Glutamatergic neuron (in vitro differentiated cells): ENCODE data around the gene DISC1. TPM values are rescaled to one million over a fixed set of nuclear protein-coding genes. Genes with fewer than 3 reads are reported as not detected.
A peak's percentile ranks its signal among the peaks of the same experiment; 100 is the strongest.

Experiments used
- DNase-seq: peaks from one replicate; pipeline ENCODE4 v3.0.0; 2022
- H3K27ac Mint-ChIP-seq: one replicate; pipeline ENCODE4 v1.8.0; 2020; ENCODE audit warnings: mild to moderate bottlenecking, mixed read lengths, inconsistent platforms; ENCODE audit not compliant: unreplicated experiment
- H3K27me3 Mint-ChIP-seq: one replicate; pipeline ENCODE4 v1.8.0; 2020; ENCODE audit warnings: mild to moderate bottlenecking, moderate library complexity, mixed read lengths, inconsistent platforms; ENCODE audit not compliant: unreplicated experiment
- H3K36me3 Mint-ChIP-seq: one replicate; pipeline ENCODE4 v1.8.0; 2020; ENCODE audit warnings: mild to moderate bottlenecking, mixed read lengths, inconsistent platforms; ENCODE audit not compliant: unreplicated experiment
- H3K4me1 Mint-ChIP-seq: one replicate; pipeline ENCODE4 v1.8.0; 2020; ENCODE audit warnings: mild to moderate bottlenecking, low read depth, mixed read lengths, inconsistent platforms; ENCODE audit not compliant: unreplicated experiment
- H3K4me3 Mint-ChIP-seq: one replicate; pipeline ENCODE4 v1.8.0; 2020; ENCODE audit warnings: mild to moderate bottlenecking, mixed read lengths, inconsistent platforms; ENCODE audit not compliant: unreplicated experiment
- H3K9me3 Mint-ChIP-seq: one replicate; pipeline ENCODE4 v1.8.0; 2020; ENCODE audit warnings: mild to moderate bottlenecking, moderate library complexity, mixed read lengths, inconsistent platforms; ENCODE audit not compliant: unreplicated experiment
- CTCF ChIP-seq: fragments of 200-600 bp; sonication (generic); IDR thresholded peaks from one replicate; pipeline ENCODE4 v1.5.0; 2021; ENCODE audit not compliant: partially characterized antibody, unreplicated experiment
- total RNA-seq: library from RNA; stranded (reverse); fragmentation: NEBNext Ultra II Directional; extraction: Animal tissue kit (Norgen Biotek cat#: 25700); gene quantifications from one replicate; pipeline ENCODE4 v1.2.1, GENCODE V29; 2021; ENCODE audit not compliant: unreplicated experiment

The DISC1 gene
- total RNA-seq, 1 donor from 2014 or later, result 9.1 TPM

GRCh38 chr1:231865331-231865730 lies 238.7 kb downstream of the DISC1 start:
- no peak for DNase-seq
- H3K4me3 Mint-ChIP-seq, result no peak overlapping the region
- H3K36me3 Mint-ChIP-seq, result peaks cover 4% of the 10 kb centered on the region
- H3K27me3 Mint-ChIP-seq, result peaks cover 2% of the 10 kb centered on the region
- H3K9me3 Mint-ChIP-seq, result peaks cover 2% of the 10 kb centered on the region
- H3K4me1 Mint-ChIP-seq, result peaks cover 12% of the 10 kb centered on the region
- H3K27ac Mint-ChIP-seq, result no peak overlapping the region
- TF ChIP-seq CTCF, result no peak

DNA sequence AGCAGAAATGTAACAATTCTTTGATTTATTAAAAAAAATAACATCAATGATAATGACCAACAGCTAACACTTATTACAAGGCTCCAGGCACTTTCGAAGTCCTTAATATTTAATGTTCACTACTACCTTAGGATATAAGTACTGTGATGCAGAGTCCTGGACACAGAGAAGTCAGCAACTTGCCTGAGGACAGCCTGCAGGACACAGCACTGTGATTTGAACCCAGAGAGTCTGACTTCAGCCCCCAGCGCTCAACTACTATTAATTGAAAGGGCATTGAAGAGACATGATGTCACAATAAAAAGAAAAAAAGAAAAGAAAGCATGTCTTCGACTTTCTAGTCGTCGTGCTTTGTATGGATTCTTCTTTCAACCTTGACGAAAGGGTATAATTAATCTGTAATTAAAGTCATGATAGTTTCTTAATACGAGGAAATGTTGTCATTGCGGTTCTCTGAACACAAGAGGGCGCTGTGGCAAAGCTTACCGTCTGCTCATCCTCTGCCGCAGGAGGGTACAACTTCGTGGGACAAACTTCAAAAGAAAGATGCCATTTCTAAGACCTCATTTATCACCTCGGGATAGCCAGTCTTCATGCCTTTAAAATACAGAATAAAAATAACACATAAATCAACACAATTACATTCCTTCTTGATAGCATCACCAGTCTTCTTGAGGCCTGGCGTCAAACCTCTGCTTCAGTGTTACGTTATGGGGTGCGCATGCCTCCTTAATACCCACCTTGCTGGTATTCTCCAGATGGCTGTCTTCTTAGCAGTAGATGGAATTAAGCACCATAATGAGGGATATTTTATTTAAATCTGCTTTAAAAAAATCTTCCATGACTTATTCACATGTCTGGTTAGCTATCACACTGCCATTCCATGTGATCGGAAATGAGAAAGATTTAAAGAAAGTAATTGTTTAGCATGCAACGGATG lies 240.1 kb downstream of the DISC1 start:
- Mint-ChIP-seq H3K27me3 (peaks cover 2% of the 10 kb centered on the region), H3K4me3 (no peak overlapping the region), H3K36me3 (peaks cover 4% of the 10 kb centered on the region), H3K4me1 (peaks cover 12% of the 10 kb centered on the region), H3K27ac (no peak overlapping the region), H3K9me3 (peaks cover 2% of the 10 kb centered on the region)
- TF ChIP-seq CTCF, result peak; percentile 96
- DNase-seq, result peak; percentile 73

DNA sequence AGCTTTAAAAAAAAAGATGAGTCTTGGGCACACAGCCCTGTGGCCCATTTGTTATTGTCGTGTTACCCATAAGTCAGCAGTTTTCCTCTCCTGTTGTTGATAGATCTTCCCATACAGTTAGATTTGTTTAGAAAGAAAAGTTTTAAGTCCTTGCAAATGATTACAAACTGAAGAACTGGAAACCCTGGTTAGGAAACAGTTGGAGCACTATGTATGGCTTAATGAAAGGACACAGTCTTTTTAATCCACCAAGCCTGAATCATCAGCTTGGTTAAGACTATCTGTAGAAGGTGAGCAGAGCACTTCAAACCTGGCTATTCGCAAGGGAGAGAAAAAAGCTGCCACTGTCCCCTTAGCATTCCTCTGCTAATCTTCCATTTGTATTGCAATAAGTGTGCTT lies 241.0 kb downstream of the DISC1 start:
- no peak overlapping the region for H3K27ac Mint-ChIP-seq
- DNase-seq, result no peak
- H3K27me3 Mint-ChIP-seq, result peaks cover 2% of the 10 kb centered on the region
- peaks cover 12% of the 10 kb centered on the region for H3K4me1 Mint-ChIP-seq
- no peak for TF ChIP-seq CTCF
- peaks cover 2% of the 10 kb centered on the region for H3K9me3 Mint-ChIP-seq
- H3K4me3 Mint-ChIP-seq, result no peak overlapping the region
- H3K36me3 Mint-ChIP-seq, result peaks cover 4% of the 10 kb centered on the region

- Mint-ChIP-seq H3K36me3 (peaks cover 4% of the 10 kb centered on the region), H3K4me1 (peaks cover 12% of the 10 kb centered on the region), H3K27me3 (peaks cover 2% of the 10 kb centered on the region), H3K27ac (no peak overlapping the region), H3K4me3 (no peak overlapping the region), H3K9me3 (peaks cover 4% of the 10 kb centered on the region)
- TF ChIP-seq CTCF, result no peak
- DNase-seq, result no peak
Measured at GRCh38 chr1:231869364-231869763, 242.8 kb downstream of the DISC1 start.

DNA sequence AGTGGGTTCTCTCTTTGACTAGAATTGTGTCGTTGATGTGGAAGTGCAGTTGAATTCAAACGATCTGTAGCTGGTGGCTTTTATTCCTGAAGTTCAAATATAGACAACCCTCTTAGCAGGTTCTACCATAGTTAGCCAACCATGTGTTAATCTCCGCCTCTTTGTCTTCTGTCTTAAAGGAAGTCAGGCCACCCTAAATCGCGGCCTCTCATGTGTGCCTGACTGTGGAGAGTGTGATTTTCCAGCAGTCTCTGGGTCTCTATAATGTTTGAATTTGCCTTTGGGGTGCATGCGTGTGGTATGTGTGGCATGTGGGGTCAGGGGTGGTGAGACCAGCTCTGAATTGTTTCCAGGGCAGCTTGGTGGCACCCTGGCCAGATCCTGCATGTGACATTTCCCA lies 244.9 kb downstream of the DISC1 start:
- no peak for TF ChIP-seq CTCF
- Mint-ChIP-seq H3K27me3 (peaks cover 2% of the 10 kb centered on the region), H3K9me3 (peaks cover 4% of the 10 kb centered on the region), H3K36me3 (peaks cover 10% of the 10 kb centered on the region), H3K4me3 (no peak overlapping the region), H3K27ac (no peak overlapping the region), H3K4me1 (peaks cover 4% of the 10 kb centered on the region)
- no peak for DNase-seq
